ENCODE results near the gene SDK1.

GRCh38 chr7:3956949-3957348 is 655.9 kb downstream of the SDK1 start:
- TF ChIP-seq POLR2A (IDR thresholded peaks at IDR 0.05) = no peak
- no peak for TF ChIP-seq CTCF (IDR thresholded peaks at IDR 0.05)
